HEK293 (cell line): ENCODE measurements around the gene ALOXE3.
A peak's percentile ranks its signal among the peaks of the same experiment; 100 is the strongest.

Experiments
- CTCF ChIA-PET: fragments of 350-600 bp; formaldehyde crosslinking; extraction: SDS; loops from one replicate; lab custom pipeline; 2021; ENCODE audit warnings: antibody characterized with exemption; lab: Yijun Ruan, JAX
- POLR2A ChIA-PET: fragments of 300-600 bp; formaldehyde crosslinking; extraction: SDS; loops from one replicate; lab custom pipeline; 2020; ENCODE audit warnings: antibody characterized with exemption, inconsistent platforms; lab: Yijun Ruan, JAX
- H3K27ac ChIP-seq: fragments of 200-500 bp; sonication (Bioruptor generic); 2 replicates; pipeline ENCODE4 v1.5.1; 2014; ENCODE audit warnings: low read depth, low read length, control low read depth, inconsistent platforms; ENCODE audit errors: extremely low read depth
- H3K36me3 ChIP-seq, 2 experiments: fragments of 200-500 bp in 1 of 2; sonication (Bioruptor generic) in 1 of 2; 1 replicate in 1 of 2; 2 replicates in 1 of 2; pipeline ENCODE4 v1.5.1; 2014 to 2017; ENCODE audit warnings: inconsistent platforms in 2 of 2, low read length in 2 of 2; ENCODE audit not compliant: control insufficient read depth in 2 of 2, insufficient read depth in 1 of 2
- H3K4me1 ChIP-seq: fragments of 200-500 bp; sonication (Bioruptor generic); 2 replicates; pipeline ENCODE4 v1.5.1; 2014; ENCODE audit warnings: mild to moderate bottlenecking, low read length, inconsistent platforms; ENCODE audit not compliant: control insufficient read depth, insufficient read depth
- H3K4me3 ChIP-seq: 2 replicates; pipeline ENCODE4 v1.5.1; 2011; ENCODE audit warnings: low read depth, mild to moderate bottlenecking, control low read depth, low read length, moderate library complexity
- H3K9me3 ChIP-seq: fragments of 200-500 bp; sonication (Bioruptor generic); 2 replicates; pipeline ENCODE4 v1.5.1; 2014; ENCODE audit warnings: low read depth, low read length, inconsistent platforms; ENCODE audit not compliant: control insufficient read depth, insufficient read depth
- BCL11A ChIP-seq: fragments of 450-650 bp; formaldehyde crosslinking; IDR thresholded peaks from 2 replicates; pipeline ENCODE4 v1.5.1; 2016; ENCODE audit warnings: low read depth, missing biosample characterization, missing genetic modification characterization
- BCL11B ChIP-seq: fragments of 450-650 bp; formaldehyde crosslinking; IDR thresholded peaks from 2 replicates; pipeline ENCODE4 v1.5.1; 2016; ENCODE audit warnings: low read depth, missing biosample characterization, missing genetic modification characterization
- GLIS2 ChIP-seq: fragments of 450-650 bp; formaldehyde crosslinking; IDR thresholded peaks from 2 replicates; pipeline ENCODE4 v1.5.1; 2016; ENCODE audit warnings: missing biosample characterization, missing genetic modification characterization
- KLF10 ChIP-seq: fragments of 450-650 bp; IDR thresholded peaks from 2 replicates; pipeline ENCODE4 v1.5.1; 2018; ENCODE audit warnings: missing biosample characterization, mild to moderate bottlenecking, missing genetic modification characterization
- MEIS1 ChIP-seq: sonication (generic); formaldehyde crosslinking; IDR thresholded peaks from 2 replicates; pipeline ENCODE4 v1.8.1; 2022; ENCODE audit warnings: missing genetic modification reagents, mild to moderate bottlenecking, borderline replicate concordance
- PATZ1 ChIP-seq: fragments of 450-650 bp; formaldehyde crosslinking; IDR thresholded peaks from 2 replicates; pipeline ENCODE4 v1.5.1; 2016; ENCODE audit warnings: missing biosample characterization, missing genetic modification characterization
- PRDM1 ChIP-seq: fragments of 450-650 bp; formaldehyde crosslinking; IDR thresholded peaks from 2 replicates; pipeline ENCODE4; 2016; ENCODE audit warnings: missing biosample characterization, missing genetic modification characterization
- TCF7L2 ChIP-seq: IDR thresholded peaks from 2 replicates; pipeline ENCODE4 v1.6.1; 2011; ENCODE audit warnings: low read depth, mild to moderate bottlenecking, inconsistent platforms, low read length, moderate library complexity, borderline replicate concordance
- ZBTB10 ChIP-seq: fragments of 450-650 bp; formaldehyde crosslinking; IDR thresholded peaks from 2 replicates; pipeline ENCODE4 v1.5.1; 2016; ENCODE audit warnings: missing biosample characterization, missing genetic modification characterization
- ZBTB6 ChIP-seq: fragments of 450-650 bp; formaldehyde crosslinking; IDR thresholded peaks from 2 replicates; pipeline ENCODE4 v1.5.1; 2017; ENCODE audit warnings: missing biosample characterization, missing genetic modification characterization
- ZNF19 ChIP-seq: fragments of 450-650 bp; formaldehyde crosslinking; IDR thresholded peaks from 2 replicates; pipeline ENCODE4; 2016; ENCODE audit warnings: missing biosample characterization, missing genetic modification characterization, low read depth
- ZNF248 ChIP-seq: fragments of 450-650 bp; formaldehyde crosslinking; IDR thresholded peaks from 2 replicates; pipeline ENCODE4 v1.5.1; 2017; ENCODE audit warnings: missing biosample characterization, missing genetic modification characterization
- ZNF530 ChIP-seq: fragments of 450-650 bp; formaldehyde crosslinking; IDR thresholded peaks from 2 replicates; pipeline ENCODE4 v1.5.1; 2016; ENCODE audit warnings: low read depth, missing biosample characterization, missing genetic modification characterization
- ZNF585B ChIP-seq: fragments of 450-650 bp; formaldehyde crosslinking; IDR thresholded peaks from 2 replicates; pipeline ENCODE4 v1.5.1; 2016; ENCODE audit warnings: missing biosample characterization, missing genetic modification characterization
- ZNF660 ChIP-seq: fragments of 450-650 bp; IDR thresholded peaks from 2 replicates; pipeline ENCODE4 v1.5.1; 2018; ENCODE audit warnings: missing biosample characterization, mild to moderate bottlenecking, missing genetic modification characterization
- ZNF768 ChIP-seq: fragments of 450-650 bp; formaldehyde crosslinking; IDR thresholded peaks from 2 replicates; pipeline ENCODE4 v1.5.1; 2018; ENCODE audit warnings: missing biosample characterization, mild to moderate bottlenecking, missing genetic modification characterization
- ZNF777 ChIP-seq: fragments of 450-650 bp; formaldehyde crosslinking; IDR thresholded peaks from 2 replicates; pipeline ENCODE4 v1.5.1; 2017; ENCODE audit warnings: missing biosample characterization, missing genetic modification characterization, borderline replicate concordance

ALOXE3 gene

GRCh38 chr17:8160224-8160577 lies 41.9 kb upstream of the ALOXE3 start (continued):
- TF ChIP-seq TCF7L2, result no peak

GRCh38 chr17:8159459-8160223 lies 41.3 kb upstream of the ALOXE3 start:
- ChIA-PET POLR2A (interaction anchor here (0.9 to 4.6 kb wide), 4 partner anchors 14 to 32 kb away, joined by 3 to 31 read pairs (median 10); no protein-coding TSS in a partner anchor), CTCF (interaction anchor here (0.6 to 7.3 kb wide), 12 partner anchors 14 to 189 kb away, joined by 3 to 91 read pairs (median 6); partner anchors contain the start of genes ALOXE3 and HES7)
- no peak overlapping the region for H3K4me3 ChIP-seq
- TF ChIP-seq PATZ1 (0 out of 2 replicates have a peak, but pooled peaks have one; percentile 22), ZNF19 (tag by site-specific recombination) (no peak), PRDM1 (no peak), TCF7L2 (no peak), MEIS1 (CRISPR knock-in tag) (no peak), ZBTB10 (tag by site-specific recombination) (peak; percentile 65; the same call in 1 of the 2 replicates), GLIS2 (tag by site-specific recombination) (peak; percentile 50), ZNF248 (tag by site-specific recombination) (no peak), ZNF585B (peak; percentile 60), ZNF777 (tag by site-specific recombination) (no peak), BCL11A (no peak), ZNF768 (tag by site-specific recombination) (no peak), ZNF530 (no peak), ZBTB6 (tag by site-specific recombination) (no peak)
- no peaks in the 10 kb centered on the region for H3K9me3 ChIP-seq
- H3K27ac ChIP-seq, result no peak overlapping the region; the same call in 1 of the 2 replicates
- peaks cover 33% of the 10 kb centered on the region for H3K4me1 ChIP-seq
- H3K36me3 ChIP-seq, result peaks cover 15 to 34% of the 10 kb centered on the region in 2 experiments; a peak in 2 of 3 replicates

GRCh38 chr17:8159032-8159400 lies 40.7 kb upstream of the ALOXE3 start:
- ChIA-PET CTCF (interaction anchor here (1.0 to 7.3 kb wide), 19 partner anchors 8 to 141 kb away, joined by 3 to 91 read pairs (median 5); partner anchors contain the start of genes ALOXE3, BORCS6, HES7 and TMEM107), POLR2A (interaction anchor here (0.5 to 4.6 kb wide), 5 partner anchors 14 to 80 kb away, joined by 4 to 31 read pairs (median 11); partner anchors contain the start of genes AURKB and BORCS6)
- Histone ChIP-seq H3K9me3 (no peaks in the 10 kb centered on the region), H3K27ac (no peak overlapping the region), H3K4me3 (no peak overlapping the region), H3K4me1 (peaks cover 30% of the 10 kb centered on the region), H3K36me3 (peaks cover 15 to 34% of the 10 kb centered on the region in 2 experiments; a peak in 2 of 3 replicates)
- TF ChIP-seq BCL11B (0 out of 2 replicates have a peak, but pooled peaks have one; percentile 40), ZNF660 (tag by site-specific recombination) (no peak), KLF10 (tag by site-specific recombination) (no peak)
